BLaER1 treated with 17β-estradiol and CSF1 and Interleukin-3, amounts not matched to agents 10 nM and 100 nM (cell line): ENCODE data around the gene OPCML.

Experiments
- H3K27ac ChIP-seq, 11 experiments: shearing (Covaris generic); formaldehyde crosslinking; 2 replicates each; pipeline ENCODE4 v1.8.1; 2022
- H3K27me3 ChIP-seq, 11 experiments: shearing (Covaris generic); formaldehyde crosslinking; 2 replicates each; pipeline ENCODE4 v1.8.1; 2022
- H3K36me3 ChIP-seq, 11 experiments: shearing (Covaris generic); formaldehyde crosslinking; 2 replicates each; pipeline ENCODE4 v1.8.1; 2022
- H3K4me1 ChIP-seq, 10 experiments: shearing (Covaris generic); formaldehyde crosslinking; 2 replicates each; pipeline ENCODE4 v1.8.1; 2022
- H3K4me2 ChIP-seq, 11 experiments: shearing (Covaris generic); formaldehyde crosslinking; 2 replicates each; pipeline ENCODE4 v1.8.1; 2022
- H3K4me3 ChIP-seq, 10 experiments: shearing (Covaris generic); formaldehyde crosslinking; 2 replicates each; pipeline ENCODE4 v1.8.1; 2022
- H3K9ac ChIP-seq, 11 experiments: shearing (Covaris generic); formaldehyde crosslinking; 2 replicates each; pipeline ENCODE4 v1.8.1; 2022
- H3K9me3 ChIP-seq, 11 experiments: shearing (Covaris generic); formaldehyde crosslinking; replicated peaks in 1 of 11; 2 replicates each; pipeline ENCODE4 v1.8.1; 2022
- H4K20me1 ChIP-seq, 11 experiments: shearing (Covaris generic); formaldehyde crosslinking; 2 replicates each; pipeline ENCODE4 v1.8.1; 2022
- Cebpa-rat ChIP-seq, 11 experiments: shearing (Covaris generic); IDR thresholded peaks; 2 replicates each; pipeline ENCODE4 v1.8.1; 2022

OPCML gene

DNA sequence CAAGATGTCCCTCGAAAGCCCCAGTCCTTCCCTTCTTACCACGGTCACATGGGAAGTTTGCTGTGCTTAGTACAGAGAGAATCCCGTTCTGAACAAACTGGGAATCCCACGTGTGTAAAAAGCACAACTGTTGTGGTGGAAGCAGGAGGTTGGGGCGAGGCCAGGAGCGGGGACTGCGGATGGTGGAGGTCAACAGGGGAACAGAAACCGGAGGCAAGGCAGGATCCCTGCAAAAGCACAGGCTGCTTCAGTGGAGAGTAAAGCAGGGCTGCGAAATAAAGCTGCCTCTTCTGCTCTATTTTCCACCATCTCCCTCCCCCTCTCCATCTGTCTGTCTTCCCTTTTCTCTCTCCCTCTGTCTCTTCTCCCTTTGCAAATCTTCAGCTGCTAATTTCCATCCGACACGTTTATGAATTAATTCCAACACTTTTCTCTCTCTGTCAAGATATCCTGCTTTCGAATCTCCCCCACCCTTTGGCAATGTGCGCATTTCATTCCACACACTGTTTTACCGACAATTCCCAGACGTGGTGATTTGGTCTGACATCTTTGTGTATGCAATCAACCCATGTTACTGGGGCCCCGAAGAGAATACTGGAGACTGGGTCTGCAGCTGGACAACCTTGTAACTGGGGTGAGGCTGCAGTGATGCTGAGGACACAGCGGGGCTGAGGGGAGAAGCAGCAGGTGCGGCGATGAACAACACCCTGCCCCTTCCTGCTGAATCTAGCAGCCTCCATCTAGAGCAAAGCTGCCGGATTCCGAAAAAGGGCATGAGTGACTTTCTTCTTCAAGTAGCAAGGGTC is 571.8 kb downstream of the OPCML start:
- peaks cover 0 to 12% (median 5%) of the 10 kb centered on the region in 11 experiments; a peak in 8 of 22 replicates for H3K9me3 ChIP-seq
- H3K4me1 ChIP-seq = peaks cover 0 to 8% (median 4%) of the 10 kb centered on the region in 10 experiments; a peak in 5 of 20 replicates
- no peak overlapping the region for H3K4me2 ChIP-seq
- H3K36me3 ChIP-seq = no peaks in the 10 kb centered on the region
- no peak overlapping the region for H3K9ac ChIP-seq
- H3K27ac ChIP-seq = no peak overlapping the region
- no peak for TF ChIP-seq Cebpa-rat (IDR thresholded peaks at IDR 0.05)
- H3K27me3 ChIP-seq = no peaks in the 10 kb centered on the region
- no peaks in the 10 kb centered on the region for H4K20me1 ChIP-seq
- H3K4me3 ChIP-seq = no peak overlapping the region

DNA sequence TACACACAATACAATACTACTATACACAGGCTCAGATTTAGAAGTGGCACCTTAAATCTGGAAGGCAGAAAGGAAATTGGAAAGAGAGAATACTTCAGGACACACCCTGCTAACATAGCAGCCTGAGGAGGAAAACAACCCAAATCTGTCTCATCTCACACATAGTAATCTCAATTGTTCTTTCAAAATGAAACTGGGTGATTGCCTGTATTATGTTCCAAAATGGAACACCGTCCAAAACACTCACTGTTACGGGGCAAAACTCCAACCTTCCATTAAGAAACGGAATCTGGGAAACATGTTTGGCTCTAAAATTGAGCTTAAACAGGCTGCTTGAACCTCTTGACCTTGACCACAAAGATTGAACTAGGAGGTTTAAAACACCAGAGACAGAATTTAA is 572.6 kb downstream of the OPCML start:
- no peak overlapping the region for H3K4me3 ChIP-seq
- H3K4me1 ChIP-seq = peaks cover 0 to 8% (median 4%) of the 10 kb centered on the region in 10 experiments; a peak in 5 of 20 replicates
- H4K20me1 ChIP-seq = no peaks in the 10 kb centered on the region
- no peak overlapping the region for H3K9ac ChIP-seq
- H3K9me3 ChIP-seq = peaks cover 0 to 5% (median 0%) of the 10 kb centered on the region in 11 experiments; a peak in 3 of 22 replicates
- no peak overlapping the region for H3K27ac ChIP-seq
- no peaks in the 10 kb centered on the region for H3K27me3 ChIP-seq
- TF ChIP-seq Cebpa-rat (IDR thresholded peaks at IDR 0.05) = no peak
- H3K4me2 ChIP-seq = no peak overlapping the region
- H3K36me3 ChIP-seq = no peaks in the 10 kb centered on the region

DNA sequence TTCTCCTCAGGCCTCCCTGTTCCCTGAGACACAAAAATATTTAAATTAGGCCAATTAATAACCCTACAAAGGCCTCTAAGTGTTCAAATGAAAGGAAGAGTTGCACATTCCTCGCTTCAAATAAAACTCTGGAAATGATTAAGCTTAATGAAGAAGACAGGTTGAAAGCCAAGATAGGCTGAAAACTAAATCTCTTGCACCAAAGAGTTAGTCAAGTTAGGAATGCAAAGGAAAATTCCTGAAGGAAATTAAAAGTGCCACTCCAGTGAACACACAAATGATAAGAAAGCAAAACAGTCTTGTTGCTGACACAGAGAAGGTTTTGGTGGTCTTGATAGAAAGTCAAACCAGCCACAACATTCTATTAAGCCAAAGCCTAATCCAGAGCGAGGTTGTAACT is 574.4 kb downstream of the OPCML start:
- TF ChIP-seq Cebpa-rat (IDR thresholded peaks at IDR 0.05) = no peak
- Histone ChIP-seq H3K36me3 (no peaks in the 10 kb centered on the region), H3K27ac (no peak overlapping the region), H3K9ac (no peak overlapping the region), H3K9me3 (peaks cover 0 to 5% (median 0%) of the 10 kb centered on the region in 11 experiments; a peak in 1 of 22 replicates), H4K20me1 (no peaks in the 10 kb centered on the region), H3K4me2 (no peak overlapping the region), H3K4me3 (no peak overlapping the region), H3K27me3 (no peaks in the 10 kb centered on the region), H3K4me1 (peaks cover 0 to 8% (median 4%) of the 10 kb centered on the region in 10 experiments; a peak in 5 of 20 replicates)

DNA sequence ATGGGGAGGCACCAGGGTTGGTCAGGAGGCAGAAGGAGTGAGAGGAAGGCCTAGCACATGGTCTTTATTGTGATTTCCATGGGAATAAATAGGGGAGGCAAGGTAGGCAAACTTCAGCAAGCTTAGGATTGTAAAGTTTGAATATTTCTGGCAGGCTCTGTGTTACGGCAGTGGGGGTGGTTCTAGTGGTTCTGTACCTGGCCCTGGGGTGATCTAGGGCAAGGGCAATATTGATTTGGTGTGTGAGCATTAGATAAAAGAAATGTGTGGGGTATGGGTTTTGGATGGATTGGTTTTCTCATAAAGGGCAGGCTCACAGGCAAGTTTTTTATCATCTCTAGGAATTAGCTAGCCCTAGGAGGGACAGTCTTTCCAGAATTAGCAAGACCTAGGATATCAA is 584.0 kb downstream of the OPCML start:
- no peak overlapping the region for H3K4me2 ChIP-seq
- peaks cover 0 to 6% (median 0%) of the 10 kb centered on the region in 11 experiments; a peak in 5 of 22 replicates for H3K9me3 ChIP-seq
- H3K4me3 ChIP-seq = no peak overlapping the region
- no peak overlapping the region for H3K27ac ChIP-seq
- H4K20me1 ChIP-seq = no peaks in the 10 kb centered on the region
- H3K36me3 ChIP-seq = no peaks in the 10 kb centered on the region
- no peaks in the 10 kb centered on the region; a peak in 1 of 20 replicates for H3K4me1 ChIP-seq
- TF ChIP-seq Cebpa-rat (IDR thresholded peaks at IDR 0.05) = no peak
- no peak overlapping the region for H3K9ac ChIP-seq
- no peaks in the 10 kb centered on the region for H3K27me3 ChIP-seq

DNA sequence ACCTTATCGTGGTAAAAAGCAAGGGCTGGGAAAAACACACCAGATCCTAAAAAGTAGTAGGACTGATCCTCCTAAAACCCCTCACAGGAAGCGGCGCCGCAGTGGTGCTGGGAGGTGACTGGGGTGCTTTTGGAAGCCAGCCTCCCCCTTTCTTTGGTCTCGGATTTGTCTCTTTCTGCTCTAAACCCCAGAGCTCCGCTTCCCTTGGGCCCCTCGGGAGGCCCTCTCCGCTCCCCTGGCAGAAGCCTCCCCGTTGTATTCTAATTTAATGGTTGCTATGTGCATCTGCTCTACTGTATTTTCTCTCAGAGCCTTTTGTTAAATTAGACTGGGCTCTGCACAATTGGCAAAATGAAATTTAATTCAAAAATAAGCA is 587.7 kb downstream of the OPCML start:
- no peak overlapping the region for H3K4me2 ChIP-seq
- H4K20me1 ChIP-seq = no peaks in the 10 kb centered on the region
- no peak for TF ChIP-seq Cebpa-rat (IDR thresholded peaks at IDR 0.05)
- no peak overlapping the region for H3K9ac ChIP-seq
- peaks cover 0 to 6% (median 0%) of the 10 kb centered on the region in 11 experiments; a peak in 4 of 22 replicates for H3K9me3 ChIP-seq
- H3K36me3 ChIP-seq = no peaks in the 10 kb centered on the region
- no peak overlapping the region for H3K27ac ChIP-seq
- peaks cover 0 to 7% (median 0%) of the 10 kb centered on the region in 10 experiments; a peak in 4 of 20 replicates for H3K4me1 ChIP-seq
- H3K4me3 ChIP-seq = no peak overlapping the region
- no peaks in the 10 kb centered on the region for H3K27me3 ChIP-seq

DNA sequence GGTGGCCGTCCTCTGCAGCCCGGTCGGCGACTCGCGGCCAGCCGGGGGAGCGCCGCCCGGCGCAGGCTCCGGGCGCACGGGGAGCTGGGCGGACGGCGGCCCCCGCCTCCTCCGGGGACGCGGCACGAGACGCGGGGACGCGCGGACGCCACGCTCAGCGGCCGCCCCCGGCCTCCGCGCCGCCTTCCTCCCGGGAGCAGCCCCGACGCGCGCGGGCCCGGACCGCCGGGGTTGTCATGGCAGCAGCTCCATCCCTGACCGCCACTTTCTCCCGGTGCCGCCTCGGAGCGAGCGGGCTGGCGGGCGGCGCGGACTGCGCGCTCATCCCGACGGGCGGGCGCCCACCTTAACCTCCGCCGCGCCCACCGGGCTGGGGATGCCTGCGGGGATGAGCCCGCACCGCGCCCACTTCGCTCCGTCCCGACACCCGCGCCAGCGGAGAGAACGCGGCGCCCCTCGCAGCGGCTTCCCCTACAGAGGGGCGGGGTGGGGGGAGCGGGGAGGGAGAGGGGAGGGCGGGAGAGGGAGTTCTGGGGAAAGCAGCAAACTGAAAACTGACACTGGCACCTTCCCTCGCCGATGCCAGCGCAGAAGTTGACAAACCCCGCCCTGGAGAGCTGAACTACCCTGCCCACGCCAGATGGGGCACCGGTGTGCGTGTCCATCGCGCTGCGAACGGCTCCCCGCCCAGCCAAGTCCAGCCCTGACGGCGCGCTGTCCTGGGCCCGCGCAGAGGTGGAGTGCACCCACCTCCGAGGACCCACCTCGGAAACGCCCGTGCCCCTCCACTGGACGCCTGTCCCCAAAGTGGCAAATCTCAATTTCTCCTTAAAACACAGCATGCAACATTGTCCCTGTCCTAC is 588.4 kb downstream of the OPCML start:
- Histone ChIP-seq H3K4me3 (no peak overlapping the region), H3K27me3 (no peaks in the 10 kb centered on the region), H3K36me3 (no peaks in the 10 kb centered on the region), H3K9ac (no peak overlapping the region), H3K4me2 (no peak overlapping the region), H3K4me1 (peaks cover 0 to 7% (median 0%) of the 10 kb centered on the region in 10 experiments; a peak in 4 of 20 replicates), H3K9me3 (peaks cover 0 to 6% (median 0%) of the 10 kb centered on the region in 11 experiments; a peak in 4 of 22 replicates), H4K20me1 (no peaks in the 10 kb centered on the region), H3K27ac (no peak overlapping the region)
- no peak for TF ChIP-seq Cebpa-rat (IDR thresholded peaks at IDR 0.05)

DNA sequence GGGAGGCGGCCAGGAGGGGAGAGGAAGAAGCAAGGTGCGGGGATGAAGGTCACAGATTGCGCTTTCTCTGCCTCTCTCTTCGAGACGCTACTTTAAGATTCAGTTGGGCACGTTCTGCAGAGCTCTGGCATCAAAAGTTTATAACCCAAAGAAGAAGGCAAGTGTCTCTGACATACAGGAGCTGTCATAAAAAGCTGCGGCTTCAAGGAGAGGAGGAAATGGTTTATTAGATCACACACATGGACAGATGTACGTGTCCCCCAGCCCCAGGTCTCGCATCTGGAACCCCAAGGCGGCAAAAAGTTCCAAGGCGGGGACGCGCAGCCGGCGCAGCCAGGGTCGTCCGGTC is 589.0 kb downstream of the OPCML start:
- Histone ChIP-seq H3K27me3 (no peaks in the 10 kb centered on the region), H4K20me1 (no peaks in the 10 kb centered on the region), H3K4me2 (no peak overlapping the region), H3K4me1 (peaks cover 0 to 7% (median 0%) of the 10 kb centered on the region in 10 experiments; a peak in 4 of 20 replicates), H3K36me3 (no peaks in the 10 kb centered on the region), H3K4me3 (no peak overlapping the region), H3K9me3 (peaks cover 0 to 6% (median 0%) of the 10 kb centered on the region in 11 experiments; a peak in 4 of 22 replicates), H3K27ac (no peak overlapping the region), H3K9ac (no peak overlapping the region)
- no peak for TF ChIP-seq Cebpa-rat (IDR thresholded peaks at IDR 0.05)

DNA sequence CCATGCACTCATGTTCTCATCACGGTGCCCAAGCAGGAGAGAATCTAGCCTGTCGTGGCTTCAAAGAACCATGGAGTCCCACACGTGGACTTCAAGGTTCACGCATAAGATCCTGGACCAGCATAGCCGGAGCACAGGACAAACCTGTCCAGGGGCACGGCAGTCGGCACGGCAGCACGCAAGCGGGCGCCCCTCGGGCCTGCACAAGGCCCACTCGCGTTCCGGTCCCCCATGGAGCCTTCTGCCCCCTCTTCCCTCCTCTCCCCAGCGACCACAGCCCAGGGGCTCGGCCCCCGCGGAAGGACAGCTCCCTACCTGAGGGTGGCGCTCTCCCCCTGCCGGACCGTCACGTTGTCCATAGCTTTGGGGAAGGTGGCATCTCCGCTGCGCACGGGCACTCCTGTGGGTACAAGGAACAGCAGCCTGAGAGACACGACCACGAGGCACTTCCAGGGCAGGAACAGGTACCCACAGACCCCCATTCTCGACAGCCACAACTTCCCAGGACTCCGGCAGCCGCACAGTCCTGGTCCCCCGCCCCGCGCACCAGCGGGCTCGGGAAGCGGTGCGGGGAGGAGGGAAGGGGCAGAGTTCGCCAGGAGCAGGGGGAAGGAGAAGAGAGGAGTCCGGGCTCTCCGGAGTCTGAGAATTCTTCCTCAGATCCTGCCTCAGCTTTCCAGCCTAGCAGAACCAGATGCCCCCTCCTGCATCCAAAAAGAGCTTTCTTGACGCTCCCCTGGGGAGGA is 589.5 kb downstream of the OPCML start:
- Histone ChIP-seq H4K20me1 (no peaks in the 10 kb centered on the region), H3K9me3 (peaks cover 0 to 6% (median 0%) of the 10 kb centered on the region in 11 experiments; a peak in 4 of 22 replicates), H3K36me3 (no peaks in the 10 kb centered on the region), H3K4me2 (no peak overlapping the region), H3K9ac (no peak overlapping the region), H3K27me3 (no peaks in the 10 kb centered on the region), H3K27ac (no peak overlapping the region), H3K4me3 (no peak overlapping the region), H3K4me1 (peaks cover 0 to 7% (median 0%) of the 10 kb centered on the region in 10 experiments; a peak in 4 of 20 replicates)
- TF ChIP-seq Cebpa-rat (IDR thresholded peaks at IDR 0.05) = no peak
